WTC11 (cell line): Measurements from ENCODE around the gene GFRA1. TPM values are rescaled to one million over a fixed set of nuclear protein-coding genes. Genes with fewer than 3 reads are reported as not detected.
"Not testable (repeated sequence)": the region's sequence is repeated elsewhere in the genome, so short reads cannot be mapped to it uniquely, and the experiment has no call there.

ENCODE experiments used
- ATAC-seq: fragments of 200-7000 bp; cut with Tn5 transposase; 2 replicates; pipeline ENCODE4 v1.10.0; 2021; ENCODE audit warnings: mild to moderate bottlenecking, moderate library complexity
- CTCF ChIA-PET: fragments of 300-600 bp; sonication (Branson Sonifier 250); formaldehyde crosslinking; loops from one replicate; lab custom pipeline; 2021; ENCODE audit warnings: antibody characterized with exemption; lab: Charles Lee
- POLR2A ChIA-PET: fragments of 350-600 bp; sonication (Branson Sonifier 250); formaldehyde crosslinking; loops from one replicate; lab custom pipeline; 2021; ENCODE audit warnings: antibody characterized with exemption; lab: Charles Lee
- DNase-seq: peaks from one replicate; pipeline ENCODE4 v3.0.0; 2021; ENCODE audit warnings: low spot score
- H3K27ac Mint-ChIP-seq: 2 replicates; pipeline ENCODE4 v1.8.0; 2021; ENCODE audit warnings: mixed read lengths
- H3K27me3 Mint-ChIP-seq: 2 replicates; pipeline ENCODE4 v1.8.0; 2021; ENCODE audit warnings: low read depth, mild to moderate bottlenecking, moderate library complexity, mixed read lengths
- H3K36me3 Mint-ChIP-seq: 2 replicates; pipeline ENCODE4 v1.8.0; 2021; ENCODE audit warnings: mixed read lengths
- H3K4me1 Mint-ChIP-seq: 2 replicates; pipeline ENCODE4 v1.8.0; 2022; ENCODE audit warnings: mixed read lengths
- H3K4me3 Mint-ChIP-seq: 2 replicates; pipeline ENCODE4 v1.8.0; 2021; ENCODE audit warnings: mild to moderate bottlenecking, moderate library complexity, mixed read lengths
- H3K9me3 Mint-ChIP-seq: 2 replicates; pipeline ENCODE4 v1.8.0; 2021; ENCODE audit warnings: mixed read lengths
- HMGA2 ChIP-seq: fragments of 250-450 bp; sonication (Bioruptor Pico); IDR thresholded peaks from 2 replicates; pipeline ENCODE4 v1.4.0; 2021; ENCODE audit warnings: mild to moderate bottlenecking, moderate library complexity
- IRF2 ChIP-seq: sonication (generic); formaldehyde crosslinking; IDR thresholded peaks from 2 replicates; pipeline ENCODE4 v1.8.0; 2022; ENCODE audit warnings: low read depth, missing genetic modification reagents, borderline replicate concordance
- KAT7 ChIP-seq: sonication (generic); formaldehyde crosslinking; IDR thresholded peaks from 2 replicates; pipeline ENCODE4 v1.8.1; 2023; ENCODE audit warnings: missing genetic modification reagents, mild to moderate bottlenecking, borderline replicate concordance
- NR1H2 ChIP-seq: sonication (generic); formaldehyde crosslinking; IDR thresholded peaks from 2 replicates; pipeline ENCODE4 v1.9.0; 2021; ENCODE audit warnings: mild to moderate bottlenecking, moderate library complexity, missing genetic modification reagents
- NR2C2 ChIP-seq: sonication (generic); formaldehyde crosslinking; IDR thresholded peaks from 2 replicates; pipeline ENCODE4 v1.8.0; 2022; ENCODE audit warnings: mild to moderate bottlenecking, missing genetic modification reagents
- PRRX2 ChIP-seq: fragments of 250-450 bp; sonication (Bioruptor Pico); IDR thresholded peaks from 2 replicates; pipeline ENCODE4 v1.8.0; 2021; ENCODE audit warnings: mild to moderate bottlenecking
- ZNF671 ChIP-seq: fragments of 250-450 bp; sonication (Bioruptor Pico); IDR thresholded peaks from 2 replicates; pipeline ENCODE4 v1.8.0; 2021; ENCODE audit warnings: mild to moderate bottlenecking
- total RNA-seq: library from RNA; stranded (reverse); gene quantifications from 3 replicates; pipeline ENCODE4 v1.2.3, GENCODE V29; 2021
- TF ChIP-seq, protein P1 (sequence below): sonication (generic); formaldehyde crosslinking; IDR thresholded peaks from 2 replicates; pipeline ENCODE4 v1.8.1; 2022; ENCODE audit warnings: low read depth, missing genetic modification reagents, borderline replicate concordance
- TF ChIP-seq, protein P2 (sequence below): sonication (generic); formaldehyde crosslinking; IDR thresholded peaks from 2 replicates; pipeline ENCODE4 v1.8.0; 2022; ENCODE audit warnings: mild to moderate bottlenecking, missing genetic modification reagents
- TF ChIP-seq, protein P3 (sequence below): fragments of 200-600 bp; IDR thresholded peaks from 2 replicates; pipeline ENCODE4 v1.8.0; 2022; ENCODE audit warnings: antibody characterized with exemption
- TF ChIP-seq, protein P4 (sequence below): fragments of 250-450 bp; sonication (Bioruptor Pico); IDR thresholded peaks from 2 replicates; pipeline ENCODE4 v1.9.0; 2021; ENCODE audit warnings: mild to moderate bottlenecking, borderline replicate concordance
- TF ChIP-seq, protein P5 (sequence below): sonication (generic); formaldehyde crosslinking; IDR thresholded peaks from 2 replicates; pipeline ENCODE4 v1.8.1; 2023; ENCODE audit warnings: mild to moderate bottlenecking, missing genetic modification reagents
- TF ChIP-seq, protein P6 (sequence below): sonication (generic); formaldehyde crosslinking; IDR thresholded peaks from 2 replicates; pipeline ENCODE4 v1.8.1; 2023; ENCODE audit warnings: mild to moderate bottlenecking, missing genetic modification reagents, borderline replicate concordance
- TF ChIP-seq, protein P7 (sequence below): sonication (generic); formaldehyde crosslinking; IDR thresholded peaks from 2 replicates; pipeline ENCODE4 v1.8.1; 2023; ENCODE audit warnings: mild to moderate bottlenecking, moderate library complexity, missing genetic modification reagents
- TF ChIP-seq, protein P8 (sequence below): fragments of 250-450 bp; sonication (Bioruptor Pico); IDR thresholded peaks from 2 replicates; pipeline ENCODE4 v1.9.0; 2021; ENCODE audit warnings: moderate library complexity, mild to moderate bottlenecking, inconsistent platforms, borderline replicate concordance
- TF ChIP-seq, protein P9 (sequence below): fragments of 250-450 bp; sonication (Bioruptor Pico); IDR thresholded peaks from 2 replicates; pipeline ENCODE4 v1.9.0; 2021; ENCODE audit warnings: mild to moderate bottlenecking

Gene GFRA1
- total RNA-seq, 1 experiment from 2014 or later: 4.4 TPM

DNA sequence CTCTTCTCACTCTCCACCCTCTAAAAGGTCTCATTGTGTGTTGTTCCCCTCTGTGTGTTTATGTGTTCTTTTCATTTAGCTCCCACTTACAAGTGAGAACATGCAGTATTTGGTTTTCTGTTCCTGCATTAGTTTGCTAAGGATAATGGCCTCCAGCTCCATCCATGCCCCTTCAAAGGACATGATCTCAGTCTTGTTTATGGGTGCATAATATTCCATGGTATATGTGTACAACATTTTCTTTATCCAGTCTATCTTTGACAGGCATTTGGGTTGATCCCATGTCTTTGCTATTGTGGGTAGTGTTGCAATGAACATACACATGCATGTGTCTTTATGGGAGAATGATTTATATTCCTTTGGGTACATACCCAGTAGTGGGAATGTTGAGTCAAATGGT lies 107.1 kb downstream of the GFRA1 start:
- DNase-seq, H3K4me3 Mint-ChIP-seq, H3K27me3 Mint-ChIP-seq, CTCF ChIA-PET, ATAC-seq, H3K27ac Mint-ChIP-seq, POLR2A ChIA-PET: not testable (repeated sequence)
- Mint-ChIP-seq H3K9me3 (peaks cover 43% of the 10 kb centered on the region), H3K36me3 (peaks cover 18% of the 10 kb centered on the region), H3K4me1 (peaks cover 32% of the 10 kb centered on the region)

DNA sequence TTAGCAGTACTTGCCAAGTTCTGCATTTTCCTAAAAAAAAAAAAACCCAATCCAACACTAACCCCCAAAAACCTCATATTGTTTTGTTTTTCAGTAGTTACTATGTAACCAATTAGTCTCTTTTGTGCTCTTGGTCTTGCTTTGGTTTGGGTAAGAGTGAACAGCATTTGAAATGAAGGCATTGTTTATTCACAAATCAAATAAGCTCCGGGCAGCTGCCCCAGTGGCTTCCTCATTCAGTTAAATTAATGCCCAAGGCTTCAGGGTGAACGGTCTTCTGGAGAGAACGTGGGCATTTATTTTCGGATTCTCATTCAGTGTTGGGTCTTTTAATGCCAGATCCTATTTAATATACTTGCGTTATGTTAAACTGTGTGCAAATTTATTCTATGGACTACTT lies 108.7 kb downstream of the GFRA1 start:
- POLR2A ChIA-PET: no interaction called here
- CTCF ChIA-PET: no interaction called here
- Mint-ChIP-seq H3K4me3 (no peak overlapping the region), H3K27me3 (peaks cover 7% of the 10 kb centered on the region), H3K9me3 (peaks cover 41% of the 10 kb centered on the region), H3K36me3 (peaks cover 17% of the 10 kb centered on the region), H3K27ac (no peak overlapping the region), H3K4me1 (peaks cover 23% of the 10 kb centered on the region)
- DNase-seq (no peak), ATAC-seq (no peak)
- TF ChIP-seq ZNF671 (CRISPR knock-in tag): no peak
- TF ChIP-seq, protein P1, sequence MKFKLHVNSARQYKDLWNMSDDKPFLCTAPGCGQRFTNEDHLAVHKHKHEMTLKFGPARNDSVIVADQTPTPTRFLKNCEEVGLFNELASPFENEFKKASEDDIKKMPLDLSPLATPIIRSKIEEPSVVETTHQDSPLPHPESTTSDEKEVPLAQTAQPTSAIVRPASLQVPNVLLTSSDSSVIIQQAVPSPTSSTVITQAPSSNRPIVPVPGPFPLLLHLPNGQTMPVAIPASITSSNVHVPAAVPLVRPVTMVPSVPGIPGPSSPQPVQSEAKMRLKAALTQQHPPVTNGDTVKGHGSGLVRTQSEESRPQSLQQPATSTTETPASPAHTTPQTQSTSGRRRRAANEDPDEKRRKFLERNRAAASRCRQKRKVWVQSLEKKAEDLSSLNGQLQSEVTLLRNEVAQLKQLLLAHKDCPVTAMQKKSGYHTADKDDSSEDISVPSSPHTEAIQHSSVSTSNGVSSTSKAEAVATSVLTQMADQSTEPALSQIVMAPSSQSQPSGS (CRISPR knock-in tag): no peak
- TF ChIP-seq, protein P2, sequence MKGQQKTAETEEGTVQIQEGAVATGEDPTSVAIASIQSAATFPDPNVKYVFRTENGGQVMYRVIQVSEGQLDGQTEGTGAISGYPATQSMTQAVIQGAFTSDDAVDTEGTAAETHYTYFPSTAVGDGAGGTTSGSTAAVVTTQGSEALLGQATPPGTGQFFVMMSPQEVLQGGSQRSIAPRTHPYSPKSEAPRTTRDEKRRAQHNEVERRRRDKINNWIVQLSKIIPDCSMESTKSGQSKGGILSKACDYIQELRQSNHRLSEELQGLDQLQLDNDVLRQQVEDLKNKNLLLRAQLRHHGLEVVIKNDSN (CRISPR knock-in tag): no peak
- TF ChIP-seq HMGA2 (CRISPR knock-in tag): no peak
- TF ChIP-seq, protein P3, sequence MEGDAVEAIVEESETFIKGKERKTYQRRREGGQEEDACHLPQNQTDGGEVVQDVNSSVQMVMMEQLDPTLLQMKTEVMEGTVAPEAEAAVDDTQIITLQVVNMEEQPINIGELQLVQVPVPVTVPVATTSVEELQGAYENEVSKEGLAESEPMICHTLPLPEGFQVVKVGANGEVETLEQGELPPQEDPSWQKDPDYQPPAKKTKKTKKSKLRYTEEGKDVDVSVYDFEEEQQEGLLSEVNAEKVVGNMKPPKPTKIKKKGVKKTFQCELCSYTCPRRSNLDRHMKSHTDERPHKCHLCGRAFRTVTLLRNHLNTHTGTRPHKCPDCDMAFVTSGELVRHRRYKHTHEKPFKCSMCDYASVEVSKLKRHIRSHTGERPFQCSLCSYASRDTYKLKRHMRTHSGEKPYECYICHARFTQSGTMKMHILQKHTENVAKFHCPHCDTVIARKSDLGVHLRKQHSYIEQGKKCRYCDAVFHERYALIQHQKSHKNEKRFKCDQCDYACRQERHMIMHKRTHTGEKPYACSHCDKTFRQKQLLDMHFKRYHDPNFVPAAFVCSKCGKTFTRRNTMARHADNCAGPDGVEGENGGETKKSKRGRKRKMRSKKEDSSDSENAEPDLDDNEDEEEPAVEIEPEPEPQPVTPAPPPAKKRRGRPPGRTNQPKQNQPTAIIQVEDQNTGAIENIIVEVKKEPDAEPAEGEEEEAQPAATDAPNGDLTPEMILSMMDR: no peak
- TF ChIP-seq, protein P4, sequence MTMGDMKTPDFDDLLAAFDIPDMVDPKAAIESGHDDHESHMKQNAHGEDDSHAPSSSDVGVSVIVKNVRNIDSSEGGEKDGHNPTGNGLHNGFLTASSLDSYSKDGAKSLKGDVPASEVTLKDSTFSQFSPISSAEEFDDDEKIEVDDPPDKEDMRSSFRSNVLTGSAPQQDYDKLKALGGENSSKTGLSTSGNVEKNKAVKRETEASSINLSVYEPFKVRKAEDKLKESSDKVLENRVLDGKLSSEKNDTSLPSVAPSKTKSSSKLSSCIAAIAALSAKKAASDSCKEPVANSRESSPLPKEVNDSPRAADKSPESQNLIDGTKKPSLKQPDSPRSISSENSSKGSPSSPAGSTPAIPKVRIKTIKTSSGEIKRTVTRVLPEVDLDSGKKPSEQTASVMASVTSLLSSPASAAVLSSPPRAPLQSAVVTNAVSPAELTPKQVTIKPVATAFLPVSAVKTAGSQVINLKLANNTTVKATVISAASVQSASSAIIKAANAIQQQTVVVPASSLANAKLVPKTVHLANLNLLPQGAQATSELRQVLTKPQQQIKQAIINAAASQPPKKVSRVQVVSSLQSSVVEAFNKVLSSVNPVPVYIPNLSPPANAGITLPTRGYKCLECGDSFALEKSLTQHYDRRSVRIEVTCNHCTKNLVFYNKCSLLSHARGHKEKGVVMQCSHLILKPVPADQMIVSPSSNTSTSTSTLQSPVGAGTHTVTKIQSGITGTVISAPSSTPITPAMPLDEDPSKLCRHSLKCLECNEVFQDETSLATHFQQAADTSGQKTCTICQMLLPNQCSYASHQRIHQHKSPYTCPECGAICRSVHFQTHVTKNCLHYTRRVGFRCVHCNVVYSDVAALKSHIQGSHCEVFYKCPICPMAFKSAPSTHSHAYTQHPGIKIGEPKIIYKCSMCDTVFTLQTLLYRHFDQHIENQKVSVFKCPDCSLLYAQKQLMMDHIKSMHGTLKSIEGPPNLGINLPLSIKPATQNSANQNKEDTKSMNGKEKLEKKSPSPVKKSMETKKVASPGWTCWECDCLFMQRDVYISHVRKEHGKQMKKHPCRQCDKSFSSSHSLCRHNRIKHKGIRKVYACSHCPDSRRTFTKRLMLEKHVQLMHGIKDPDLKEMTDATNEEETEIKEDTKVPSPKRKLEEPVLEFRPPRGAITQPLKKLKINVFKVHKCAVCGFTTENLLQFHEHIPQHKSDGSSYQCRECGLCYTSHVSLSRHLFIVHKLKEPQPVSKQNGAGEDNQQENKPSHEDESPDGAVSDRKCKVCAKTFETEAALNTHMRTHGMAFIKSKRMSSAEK (CRISPR knock-in tag): no peak
- no peak for TF ChIP-seq PRRX2 (CRISPR knock-in tag)
- no peak for TF ChIP-seq IRF2 (CRISPR knock-in tag)
- TF ChIP-seq, protein P5, sequence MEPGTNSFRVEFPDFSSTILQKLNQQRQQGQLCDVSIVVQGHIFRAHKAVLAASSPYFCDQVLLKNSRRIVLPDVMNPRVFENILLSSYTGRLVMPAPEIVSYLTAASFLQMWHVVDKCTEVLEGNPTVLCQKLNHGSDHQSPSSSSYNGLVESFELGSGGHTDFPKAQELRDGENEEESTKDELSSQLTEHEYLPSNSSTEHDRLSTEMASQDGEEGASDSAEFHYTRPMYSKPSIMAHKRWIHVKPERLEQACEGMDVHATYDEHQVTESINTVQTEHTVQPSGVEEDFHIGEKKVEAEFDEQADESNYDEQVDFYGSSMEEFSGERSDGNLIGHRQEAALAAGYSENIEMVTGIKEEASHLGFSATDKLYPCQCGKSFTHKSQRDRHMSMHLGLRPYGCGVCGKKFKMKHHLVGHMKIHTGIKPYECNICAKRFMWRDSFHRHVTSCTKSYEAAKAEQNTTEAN (CRISPR knock-in tag): no peak
- TF ChIP-seq, protein P6, sequence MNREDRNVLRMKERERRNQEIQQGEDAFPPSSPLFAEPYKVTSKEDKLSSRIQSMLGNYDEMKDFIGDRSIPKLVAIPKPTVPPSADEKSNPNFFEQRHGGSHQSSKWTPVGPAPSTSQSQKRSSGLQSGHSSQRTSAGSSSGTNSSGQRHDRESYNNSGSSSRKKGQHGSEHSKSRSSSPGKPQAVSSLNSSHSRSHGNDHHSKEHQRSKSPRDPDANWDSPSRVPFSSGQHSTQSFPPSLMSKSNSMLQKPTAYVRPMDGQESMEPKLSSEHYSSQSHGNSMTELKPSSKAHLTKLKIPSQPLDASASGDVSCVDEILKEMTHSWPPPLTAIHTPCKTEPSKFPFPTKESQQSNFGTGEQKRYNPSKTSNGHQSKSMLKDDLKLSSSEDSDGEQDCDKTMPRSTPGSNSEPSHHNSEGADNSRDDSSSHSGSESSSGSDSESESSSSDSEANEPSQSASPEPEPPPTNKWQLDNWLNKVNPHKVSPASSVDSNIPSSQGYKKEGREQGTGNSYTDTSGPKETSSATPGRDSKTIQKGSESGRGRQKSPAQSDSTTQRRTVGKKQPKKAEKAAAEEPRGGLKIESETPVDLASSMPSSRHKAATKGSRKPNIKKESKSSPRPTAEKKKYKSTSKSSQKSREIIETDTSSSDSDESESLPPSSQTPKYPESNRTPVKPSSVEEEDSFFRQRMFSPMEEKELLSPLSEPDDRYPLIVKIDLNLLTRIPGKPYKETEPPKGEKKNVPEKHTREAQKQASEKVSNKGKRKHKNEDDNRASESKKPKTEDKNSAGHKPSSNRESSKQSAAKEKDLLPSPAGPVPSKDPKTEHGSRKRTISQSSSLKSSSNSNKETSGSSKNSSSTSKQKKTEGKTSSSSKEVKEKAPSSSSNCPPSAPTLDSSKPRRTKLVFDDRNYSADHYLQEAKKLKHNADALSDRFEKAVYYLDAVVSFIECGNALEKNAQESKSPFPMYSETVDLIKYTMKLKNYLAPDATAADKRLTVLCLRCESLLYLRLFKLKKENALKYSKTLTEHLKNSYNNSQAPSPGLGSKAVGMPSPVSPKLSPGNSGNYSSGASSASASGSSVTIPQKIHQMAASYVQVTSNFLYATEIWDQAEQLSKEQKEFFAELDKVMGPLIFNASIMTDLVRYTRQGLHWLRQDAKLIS (CRISPR knock-in tag): no peak
- no peak for TF ChIP-seq NR1H2
- no peak for TF ChIP-seq NR2C2 (CRISPR knock-in tag)
- TF ChIP-seq, protein P7, sequence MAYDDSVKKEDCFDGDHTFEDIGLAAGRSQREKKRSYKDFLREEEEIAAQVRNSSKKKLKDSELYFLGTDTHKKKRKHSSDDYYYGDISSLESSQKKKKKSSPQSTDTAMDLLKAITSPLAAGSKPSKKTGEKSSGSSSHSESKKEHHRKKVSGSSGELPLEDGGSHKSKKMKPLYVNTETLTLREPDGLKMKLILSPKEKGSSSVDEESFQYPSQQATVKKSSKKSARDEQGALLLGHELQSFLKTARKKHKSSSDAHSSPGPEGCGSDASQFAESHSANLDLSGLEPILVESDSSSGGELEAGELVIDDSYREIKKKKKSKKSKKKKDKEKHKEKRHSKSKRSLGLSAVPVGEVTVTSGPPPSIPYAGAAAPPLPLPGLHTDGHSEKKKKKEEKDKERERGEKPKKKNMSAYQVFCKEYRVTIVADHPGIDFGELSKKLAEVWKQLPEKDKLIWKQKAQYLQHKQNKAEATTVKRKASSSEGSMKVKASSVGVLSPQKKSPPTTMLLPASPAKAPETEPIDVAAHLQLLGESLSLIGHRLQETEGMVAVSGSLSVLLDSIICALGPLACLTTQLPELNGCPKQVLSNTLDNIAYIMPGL (CRISPR knock-in tag): no peak
- TF ChIP-seq, protein P8, sequence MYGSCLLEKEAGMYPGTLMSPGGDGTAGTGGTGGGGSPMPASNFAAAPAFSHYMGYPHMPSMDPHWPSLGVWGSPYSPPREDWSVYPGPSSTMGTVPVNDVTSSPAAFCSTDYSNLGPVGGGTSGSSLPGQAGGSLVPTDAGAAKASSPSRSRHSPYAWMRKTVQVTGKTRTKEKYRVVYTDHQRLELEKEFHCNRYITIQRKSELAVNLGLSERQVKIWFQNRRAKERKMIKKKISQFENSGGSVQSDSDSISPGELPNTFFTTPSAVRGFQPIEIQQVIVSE (CRISPR knock-in tag): no peak
- TF ChIP-seq KAT7 (CRISPR knock-in tag): no peak
- TF ChIP-seq, protein P9, sequence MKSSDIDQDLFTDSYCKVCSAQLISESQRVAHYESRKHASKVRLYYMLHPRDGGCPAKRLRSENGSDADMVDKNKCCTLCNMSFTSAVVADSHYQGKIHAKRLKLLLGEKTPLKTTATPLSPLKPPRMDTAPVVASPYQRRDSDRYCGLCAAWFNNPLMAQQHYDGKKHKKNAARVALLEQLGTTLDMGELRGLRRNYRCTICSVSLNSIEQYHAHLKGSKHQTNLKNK (CRISPR knock-in tag): no peak
